ENCODE measurements around the gene MXI1. TPM values are rescaled to one million over a fixed set of nuclear protein-coding genes. Genes with fewer than 3 reads are reported as not detected.

MXI1 gene
- total and polyA plus RNA-seq, 2 experiments from 2014 or later: 5.1 to 8.5 TPM

GRCh38 chr10:110222641-110223297 lies 15.4 kb downstream of the MXI1 start (continued):
- TF ChIP-seq ZNF462 (CRISPR knock-in tag; IDR thresholded peaks at IDR 0.05) (no peak), ETS1 (IDR thresholded peaks at IDR 0.05) (no peak), JUNB (IDR thresholded peaks at IDR 0.05; ENCODE audit: unreplicated experiment) (no peak), CTCF (conservative IDR thresholded peaks at IDR 0.05; ENCODE audit: low read depth in 2 of 2) (no peak), NANOG (IDR thresholded peaks at IDR 0.05; ENCODE audit: borderline replicate concordance) (no peak)

All from GM23338 (cell line).